DMS53 treated with DMSO at 0.1 percent for 48 hours (cell line): ENCODE data around the gene ACTA2.

Source experiments
- DNase-seq: peaks from one replicate; lab custom pipeline; 2025; ENCODE audit not compliant: unreplicated experiment; lab: John Stamatoyannopoulos, UW

Gene ACTA2

DNA sequence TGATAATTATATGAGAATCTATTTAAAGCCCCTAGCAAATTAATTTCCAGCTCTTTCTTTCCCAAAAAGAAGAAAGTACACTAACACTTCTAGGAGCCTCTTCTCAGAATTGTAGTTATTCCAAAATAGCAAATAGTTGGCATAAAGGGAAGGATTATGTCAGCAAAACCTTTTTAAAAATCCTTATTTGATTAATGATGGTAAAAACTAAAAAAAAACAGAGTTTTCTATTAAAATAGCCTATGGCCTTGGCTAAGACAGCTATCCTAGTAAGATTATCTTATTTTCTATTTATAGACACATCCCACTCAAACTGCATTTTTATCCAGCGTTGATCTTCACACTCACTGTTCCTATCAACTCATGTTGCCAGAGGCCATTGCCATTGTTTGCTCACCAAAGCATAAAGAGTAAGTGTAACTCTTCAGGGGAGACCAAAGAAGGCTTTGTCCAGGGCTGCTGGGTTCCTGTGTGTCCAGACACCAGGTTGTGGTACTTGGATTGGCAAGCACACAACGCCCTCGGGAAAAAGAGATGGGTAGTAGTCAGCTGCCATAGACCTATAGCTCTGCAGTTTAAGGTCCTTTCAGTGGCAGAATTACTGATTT lies 31.5 kb downstream of the ACTA2 start:
- DNase-seq: no peak

DNA sequence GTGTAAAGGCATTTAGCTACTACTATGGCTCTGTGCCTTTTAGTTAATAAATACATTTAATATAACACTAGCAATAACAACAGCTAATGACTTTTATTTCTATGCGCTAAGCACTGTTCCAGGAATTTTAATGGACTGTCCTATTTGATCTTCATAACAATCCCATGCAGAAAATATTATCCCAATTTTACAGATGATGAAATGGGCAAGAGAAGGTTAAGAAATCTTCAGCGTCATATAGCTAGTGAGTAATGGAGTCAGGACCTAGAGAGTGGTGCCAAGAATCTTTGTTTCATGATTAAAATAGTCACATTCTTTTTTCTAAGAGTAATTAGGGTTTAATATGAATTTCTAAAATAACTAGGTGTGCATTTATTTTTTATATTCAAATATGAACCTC lies 32.4 kb downstream of the ACTA2 start:
- DNase-seq: no peak

DNA sequence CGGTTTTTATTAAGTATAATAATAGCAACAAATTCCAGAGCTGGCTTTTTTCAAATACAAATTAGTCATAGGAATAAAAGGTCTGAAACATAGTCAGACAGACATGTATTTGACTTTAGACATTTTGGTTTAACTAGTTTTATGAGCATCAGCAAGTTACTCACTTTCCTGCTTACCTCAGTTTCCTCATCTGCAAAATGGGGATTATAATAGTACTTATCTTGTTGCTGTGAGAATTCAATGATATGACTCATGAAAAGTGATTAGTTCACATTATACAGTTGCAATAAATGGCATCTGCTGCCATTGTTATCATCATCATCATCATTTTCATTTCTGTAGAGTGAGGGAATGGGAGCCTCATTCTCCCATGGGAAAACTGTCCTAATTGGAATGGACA lies 33.5 kb downstream of the ACTA2 start:
- DNase-seq: no peak

DNA sequence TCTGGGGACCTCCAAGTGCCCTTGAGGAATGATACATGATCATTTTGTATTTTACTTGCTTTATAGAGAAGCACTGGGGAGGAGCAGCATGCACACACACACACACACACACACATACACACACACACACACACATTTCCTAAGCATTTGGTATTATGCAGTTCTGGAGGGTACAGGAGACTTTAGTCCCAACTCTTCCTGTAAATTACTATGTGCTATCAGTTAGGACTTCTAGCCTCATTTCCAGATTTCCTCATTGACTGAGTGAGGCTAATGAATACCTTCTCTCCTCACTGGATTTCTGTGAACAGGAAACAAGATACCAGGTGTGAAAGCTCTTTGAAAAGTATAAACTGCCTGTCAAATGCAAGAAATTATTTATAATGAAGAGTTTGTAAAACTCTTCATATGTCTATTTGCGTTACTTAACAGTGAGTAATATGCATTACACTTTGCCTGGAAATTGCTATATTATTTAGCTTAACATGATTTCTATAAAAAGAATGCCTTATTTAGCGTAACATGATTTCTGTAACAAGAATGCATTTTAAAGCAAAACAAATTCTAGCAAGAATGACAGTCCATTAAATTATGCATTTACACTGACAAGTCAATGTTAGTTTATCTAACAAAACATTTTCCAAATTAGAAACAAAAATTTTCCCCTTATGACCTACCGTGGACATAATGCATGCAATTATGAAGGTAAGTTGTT lies 34.2 kb downstream of the ACTA2 start:
- no peak for DNase-seq

DNA sequence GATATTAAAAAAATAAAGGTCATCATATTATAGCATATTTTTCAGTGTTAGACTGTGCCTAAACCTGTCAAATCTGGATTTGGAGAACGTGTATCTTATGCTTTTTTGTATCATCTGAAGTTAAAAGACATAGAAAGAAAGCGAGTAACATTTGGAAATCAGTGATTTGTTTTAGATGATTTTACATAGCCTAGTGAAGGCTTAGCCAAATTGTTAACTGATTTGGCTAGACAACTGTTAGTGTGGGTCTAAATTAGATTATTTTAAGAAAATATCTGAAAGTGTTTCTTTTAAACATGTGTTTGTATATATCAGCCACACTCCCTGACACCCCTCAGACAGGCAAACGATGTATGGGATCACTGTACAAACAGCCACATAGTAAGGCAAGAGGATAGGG lies 35.6 kb downstream of the ACTA2 start:
- DNase-seq: no peak

DNA sequence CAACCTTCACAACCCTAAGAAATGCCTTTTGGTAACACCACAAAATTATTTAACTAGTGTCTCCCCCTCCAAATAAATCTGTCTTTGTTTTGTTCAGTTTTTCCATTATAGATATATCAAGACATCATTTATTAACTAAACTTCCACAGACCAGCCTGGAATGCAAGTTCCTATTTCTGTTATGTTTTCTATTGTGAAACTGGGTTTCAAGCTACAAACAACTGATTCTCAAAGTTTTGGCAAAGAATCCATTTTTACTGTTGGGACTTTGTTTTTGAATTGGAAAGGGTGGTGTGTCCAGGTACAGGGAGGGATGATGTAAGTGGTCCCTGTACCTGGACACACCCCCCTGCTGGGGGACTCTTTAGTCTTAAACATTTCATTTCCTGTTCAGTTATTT lies 36.3 kb downstream of the ACTA2 start:
- no peak for DNase-seq

DNA sequence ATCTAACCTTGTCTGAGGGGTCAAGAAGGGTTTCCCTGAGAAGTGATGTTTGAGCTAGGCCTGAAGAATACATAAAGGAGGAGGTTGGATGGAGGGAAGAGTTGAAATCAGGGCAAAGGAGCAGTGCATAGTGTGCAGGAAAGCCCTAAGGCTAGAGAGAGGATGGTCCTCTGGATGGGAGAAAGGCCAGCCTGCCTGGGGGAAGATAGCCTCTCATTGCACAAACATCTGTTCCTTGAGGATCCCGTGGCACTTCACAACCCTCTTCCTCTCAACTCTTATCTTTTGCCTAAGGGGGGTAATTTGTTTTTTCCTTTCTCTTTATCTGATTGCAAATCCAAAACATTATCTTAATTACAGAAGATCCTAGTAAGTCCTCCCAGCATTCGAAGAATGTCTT lies 36.8 kb downstream of the ACTA2 start:
- DNase-seq: no peak

DNA sequence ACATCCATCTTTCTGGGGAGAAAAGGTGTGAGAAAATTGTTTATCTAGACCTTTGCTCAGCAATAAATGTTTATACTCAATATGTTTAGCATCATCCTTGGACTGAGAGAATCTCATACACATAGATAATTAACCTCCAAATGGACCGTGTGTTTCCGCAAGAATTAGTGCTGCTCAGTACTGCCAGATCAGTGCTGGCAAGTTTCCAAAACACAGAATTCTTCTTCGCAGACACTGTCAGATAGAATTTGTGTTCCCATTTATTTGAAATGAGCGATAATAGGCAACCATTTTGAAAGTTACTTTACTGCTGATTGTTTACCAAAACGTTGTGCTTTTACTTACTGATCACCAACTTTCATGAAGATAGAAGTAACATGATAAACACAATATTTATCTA lies 38.8 kb downstream of the ACTA2 start:
- no peak for DNase-seq

DNA sequence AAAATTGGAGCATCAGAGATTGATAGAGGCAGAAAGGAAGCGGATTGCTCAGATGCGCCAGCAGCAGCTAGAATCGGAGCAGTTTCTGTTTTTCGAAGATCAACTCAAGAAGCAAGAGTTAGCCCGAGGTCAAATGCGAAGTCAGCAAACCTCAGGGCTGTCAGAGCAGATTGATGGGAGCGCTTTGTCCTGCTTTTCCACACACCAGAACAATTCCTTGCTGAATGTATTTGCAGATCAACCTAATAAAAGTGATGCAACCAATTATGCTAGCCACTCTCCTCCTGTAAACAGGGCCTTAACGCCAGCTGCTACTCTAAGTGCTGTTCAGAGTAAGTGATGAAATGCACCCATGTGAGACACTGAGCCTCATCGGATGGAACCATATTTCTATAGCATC lies 39.4 kb downstream of the ACTA2 start:
- DNase-seq: peak; percentile 15

DNA sequence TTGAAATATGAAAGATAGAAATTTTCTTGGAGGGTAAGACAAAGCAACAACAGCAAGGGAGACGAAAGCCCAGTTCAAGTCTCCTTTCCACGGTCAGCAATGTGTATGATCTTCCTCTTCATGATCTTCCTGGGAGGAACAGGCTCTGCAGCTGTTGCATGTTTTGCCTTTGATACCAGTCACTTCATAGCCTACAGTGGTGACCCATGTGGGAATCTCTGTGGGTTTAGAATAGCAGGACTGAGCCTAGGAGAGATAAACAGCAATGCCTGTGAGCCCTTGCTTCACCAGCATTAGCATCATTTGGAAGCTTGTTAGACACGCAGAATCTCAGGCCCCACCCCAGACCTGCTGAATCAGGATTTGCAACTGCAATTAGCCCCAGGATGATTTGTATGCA lies 40.7 kb downstream of the ACTA2 start:
- DNase-seq: no peak

DNA sequence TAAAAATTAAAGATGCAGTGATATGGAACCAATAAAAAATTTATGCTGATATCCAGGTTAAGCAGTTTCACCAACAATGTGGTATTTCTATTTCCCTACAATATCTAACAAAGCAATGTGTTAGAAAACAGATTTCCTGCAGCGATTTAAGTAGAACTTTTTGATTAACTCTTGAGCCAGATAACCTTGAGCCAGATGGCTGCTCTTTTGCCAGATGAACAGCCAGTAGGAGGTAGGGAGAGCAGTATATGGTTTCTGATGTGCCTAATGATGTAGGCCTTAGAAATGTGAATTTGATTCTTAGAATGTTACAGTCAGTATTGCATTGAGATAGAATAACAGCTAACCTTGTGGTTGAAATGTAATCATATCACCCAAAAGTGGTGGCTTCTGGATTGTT lies 41.5 kb downstream of the ACTA2 start:
- no peak for DNase-seq

DNA sequence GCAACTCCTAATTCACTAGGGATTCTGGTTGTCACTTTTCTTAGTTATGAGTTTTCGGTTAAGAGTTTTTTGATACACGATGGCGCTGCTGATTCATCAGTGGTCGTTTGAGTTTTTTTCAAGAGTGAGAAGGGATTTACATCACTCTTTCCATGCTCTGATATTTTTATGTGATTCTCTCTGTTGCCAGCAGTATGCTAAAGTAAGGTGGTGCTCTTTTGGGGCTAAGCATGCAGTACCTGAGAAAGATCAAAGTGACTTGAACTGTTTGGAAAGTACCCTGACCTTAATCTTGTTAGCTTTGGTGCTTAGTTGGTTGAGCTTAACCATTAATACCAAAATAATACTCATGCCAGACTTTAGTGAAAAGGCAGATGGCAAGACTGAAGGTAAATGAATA lies 44.4 kb downstream of the ACTA2 start:
- no peak for DNase-seq

DNA sequence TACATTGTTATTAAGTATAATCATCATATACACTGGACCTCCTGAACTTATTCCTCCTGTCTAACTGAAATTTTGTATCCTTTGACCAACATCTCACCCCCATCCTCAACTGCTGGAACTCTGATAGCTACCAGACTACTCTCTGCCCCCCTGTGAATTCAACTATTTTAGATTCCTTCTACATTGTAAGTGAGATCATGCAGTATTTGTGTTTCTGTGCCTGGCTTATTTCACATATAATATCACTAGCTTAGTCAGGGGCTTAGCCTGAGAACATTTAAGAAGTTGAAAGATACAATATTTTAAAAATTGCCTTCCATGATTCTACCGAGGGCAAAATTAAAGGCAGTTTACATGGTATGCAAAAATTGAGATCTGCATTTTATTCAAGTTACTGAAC lies 45.7 kb downstream of the ACTA2 start:
- DNase-seq: no peak

DNA sequence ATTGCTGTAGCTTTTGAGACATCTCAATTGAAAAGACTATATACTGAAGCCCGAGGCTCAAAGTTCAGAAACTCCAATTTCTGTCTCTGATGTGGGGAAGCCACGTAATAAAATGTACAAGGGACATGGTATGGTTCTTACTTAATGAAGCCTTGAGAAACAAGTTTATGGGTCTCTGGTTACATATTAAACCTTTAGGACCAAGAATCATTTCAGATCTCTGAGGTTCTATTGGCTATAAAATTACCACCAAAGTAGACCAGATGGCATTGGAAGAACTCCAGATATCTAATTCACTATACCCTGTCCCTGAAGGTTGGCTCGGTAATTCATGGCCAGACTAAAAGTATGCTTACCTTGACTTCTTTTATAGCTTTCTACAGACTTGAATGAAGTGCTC lies 48.9 kb downstream of the ACTA2 start:
- DNase-seq: no peak

DNA sequence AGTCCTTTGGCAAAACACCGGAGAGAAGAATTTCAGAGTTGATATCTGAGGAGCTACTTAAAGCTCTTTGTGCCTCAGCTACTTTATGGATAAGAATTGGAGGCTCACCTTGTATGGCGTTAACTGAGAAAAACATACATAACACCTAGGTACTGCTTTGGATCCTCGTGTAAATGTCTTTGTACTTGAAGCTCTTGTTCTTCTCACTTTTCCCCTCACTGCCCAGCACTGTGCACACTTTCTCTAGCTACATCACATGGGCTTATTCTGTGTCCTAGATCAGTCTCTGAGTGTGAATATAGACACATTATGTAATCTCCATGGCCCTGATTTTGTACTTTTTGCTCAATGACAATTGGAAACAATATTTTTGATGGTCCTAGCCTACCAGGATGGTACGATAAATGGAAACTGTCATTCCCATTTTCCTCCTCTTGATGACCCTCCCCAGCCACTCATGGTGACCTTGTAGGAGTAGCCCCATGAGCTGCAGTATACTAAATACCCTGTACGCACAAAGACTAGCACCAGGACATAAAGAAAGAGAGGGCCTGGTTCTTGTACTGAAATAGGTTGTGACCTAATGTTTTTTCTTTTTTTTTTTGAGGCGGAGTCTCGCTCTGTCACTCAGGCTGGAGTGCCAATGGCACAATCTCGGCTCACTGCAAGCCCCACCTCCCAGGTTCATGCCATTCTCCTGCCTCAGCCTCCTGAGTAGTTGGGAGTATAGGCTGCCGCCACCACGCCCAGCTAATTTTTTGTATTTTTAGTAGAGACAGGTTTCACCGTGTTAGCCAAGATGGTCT lies 50.4 kb downstream of the ACTA2 start:
- no peak for DNase-seq

DNA sequence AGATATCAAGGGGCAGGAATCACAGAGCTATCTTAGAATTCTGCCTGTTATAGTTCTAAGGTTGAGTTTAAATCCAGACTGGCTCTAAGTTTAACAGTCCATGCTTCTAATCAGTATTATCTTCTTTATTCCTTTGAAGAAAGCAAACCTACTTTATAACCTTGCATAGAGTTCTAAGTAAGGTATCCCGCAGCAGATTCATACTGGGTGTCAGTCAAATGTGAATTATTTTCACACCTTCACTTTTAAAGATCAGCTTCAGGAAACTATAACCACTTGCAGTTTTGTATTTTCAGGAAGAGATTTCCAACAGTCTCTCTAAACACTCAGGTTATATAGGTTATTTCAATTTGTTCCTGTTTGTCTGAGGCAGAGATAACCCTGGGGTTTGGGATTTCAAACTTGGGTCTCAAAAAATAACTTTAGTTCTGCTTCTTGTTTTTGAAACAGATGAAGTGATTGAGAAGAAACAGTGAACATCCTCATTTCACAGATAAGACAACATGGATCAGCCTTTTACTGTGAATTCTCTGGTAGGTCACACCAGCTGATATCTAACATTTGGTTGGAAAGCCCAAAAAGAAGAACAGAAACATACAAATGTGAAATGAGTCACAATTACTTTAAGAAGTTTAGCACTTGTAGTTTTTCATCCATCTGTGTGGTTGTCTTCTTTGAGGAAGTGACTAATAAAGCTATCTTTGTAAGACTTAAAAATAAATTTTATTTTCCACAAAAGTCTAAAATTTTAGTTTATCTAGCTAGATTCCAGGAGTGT lies 51.2 kb downstream of the ACTA2 start:
- DNase-seq: no peak

DNA sequence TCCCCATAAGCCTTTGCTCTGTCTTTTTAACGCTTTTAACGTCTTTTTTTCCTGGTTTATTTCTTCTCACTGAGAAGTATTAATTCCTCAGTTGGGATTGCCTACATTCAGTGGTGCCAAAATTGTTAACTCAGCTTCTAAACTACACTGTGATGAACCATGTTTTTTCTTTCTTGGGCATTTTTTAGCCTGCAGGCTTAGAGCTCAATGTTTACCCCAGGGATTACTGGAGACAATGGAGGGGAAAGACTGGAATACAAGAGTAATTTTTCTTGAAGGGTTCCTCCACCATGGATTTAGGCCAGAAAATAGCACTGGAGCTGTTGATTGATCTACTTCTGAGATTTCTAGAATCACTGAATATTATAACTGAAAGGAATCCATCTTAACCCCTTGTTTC lies 52.7 kb downstream of the ACTA2 start:
- no peak for DNase-seq

DNA sequence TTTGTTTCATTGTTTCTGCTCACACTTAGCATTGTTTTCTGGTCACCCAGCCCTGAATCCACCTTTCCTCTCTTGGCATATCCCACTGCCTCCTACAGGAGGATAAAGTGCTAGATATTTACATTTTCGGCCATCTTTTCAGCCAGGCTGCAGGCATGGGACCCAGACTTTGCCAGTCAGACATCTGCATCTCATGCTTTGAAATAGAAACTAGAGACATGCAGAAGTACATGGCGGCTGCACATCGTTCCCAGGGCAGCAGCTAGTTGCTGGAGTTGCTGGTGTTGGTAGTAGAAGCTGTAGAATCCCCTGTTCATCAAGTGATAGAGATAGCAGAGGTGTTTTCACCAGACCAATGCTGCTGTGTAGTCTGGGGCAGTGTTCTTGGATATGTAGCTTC lies 53.8 kb downstream of the ACTA2 start:
- DNase-seq: no peak

DNA sequence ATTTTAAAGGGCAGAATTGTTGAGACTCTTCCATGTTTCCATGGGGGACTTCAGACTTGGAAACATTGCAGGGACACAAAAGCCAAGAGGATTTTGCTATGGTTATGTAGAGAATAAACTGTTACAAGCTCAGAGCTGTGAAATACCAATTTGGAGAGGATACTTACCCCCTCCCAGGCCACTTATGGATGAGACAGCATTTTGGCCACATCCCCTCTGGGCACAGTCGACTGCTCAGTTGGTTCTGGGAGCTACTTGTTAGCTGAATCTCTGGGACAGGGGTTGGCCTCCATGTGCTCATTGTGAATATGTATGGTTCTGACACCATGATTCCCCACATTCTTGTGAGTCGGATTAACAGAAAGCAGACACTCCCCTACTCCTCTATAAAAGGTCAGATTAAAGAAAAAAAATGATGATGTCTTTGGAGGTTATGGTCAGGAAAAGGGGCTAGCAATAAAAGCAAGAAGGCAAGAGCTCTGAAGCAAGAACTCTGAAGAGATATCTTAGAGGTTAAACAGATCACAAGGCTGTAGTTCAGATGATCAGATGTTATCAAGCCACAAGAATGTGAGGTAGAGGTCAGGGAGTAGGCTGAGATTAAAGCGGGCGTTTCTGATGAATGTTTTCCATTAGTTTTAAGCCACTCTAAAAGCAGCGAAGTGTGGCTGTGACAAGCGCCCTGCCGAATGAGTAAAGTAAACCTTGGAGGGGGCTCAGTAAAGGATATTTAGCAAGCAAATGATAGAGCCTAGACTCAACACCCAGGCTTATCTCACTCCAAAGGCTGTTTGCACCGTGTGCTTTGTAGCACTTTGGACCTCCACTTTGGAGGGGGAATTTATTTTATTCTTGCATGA lies 55.3 kb downstream of the ACTA2 start:
- no peak for DNase-seq

DNA sequence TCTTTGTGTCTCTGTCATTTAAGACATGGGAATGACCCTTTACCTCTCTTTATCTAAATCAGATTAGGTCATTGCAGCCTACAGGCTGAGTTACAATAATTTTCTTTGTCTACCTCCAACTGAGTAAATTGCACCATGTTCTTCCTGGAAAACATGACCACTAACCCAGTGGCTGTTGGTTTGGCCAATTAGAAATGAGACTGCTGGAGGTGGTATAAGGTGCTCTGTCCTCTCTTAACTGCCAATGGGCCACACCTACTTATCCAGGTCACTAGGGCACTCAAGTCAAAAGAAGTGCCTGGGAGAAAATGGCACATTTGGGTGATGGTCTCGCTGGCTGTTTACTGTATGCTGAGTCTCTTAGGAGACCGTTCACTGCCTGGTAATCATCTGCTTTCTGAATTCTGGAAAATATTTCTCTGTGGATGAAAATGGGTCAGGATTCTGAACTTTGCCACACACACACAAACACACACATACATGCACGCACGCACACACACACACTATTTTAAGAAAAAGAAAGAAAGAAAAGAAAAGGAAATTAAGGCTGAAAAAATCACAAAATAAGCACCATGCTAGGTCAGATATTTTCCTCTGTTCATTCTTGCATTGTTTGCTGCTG lies 56.1 kb downstream of the ACTA2 start:
- DNase-seq: no peak
